H1 (cell line): Measurements from ENCODE around the gene DCBLD1. TPM values are rescaled to one million over a fixed set of nuclear protein-coding genes. Genes with fewer than 3 reads are reported as not detected.

Experiments
- CTCF ChIA-PET: fragments of 300-600 bp; sonication (Branson Sonifier 250); formaldehyde crosslinking; loops from one replicate; lab custom pipeline; 2021; ENCODE audit not compliant: partially characterized antibody; lab: Charles Lee
- POLR2A ChIA-PET: fragments of 300-600 bp; sonication (Branson Sonifier 250); formaldehyde crosslinking; loops from one replicate; lab custom pipeline; 2021; ENCODE audit warnings: inconsistent platforms; ENCODE audit not compliant: partially characterized antibody; lab: Charles Lee
- DNase-seq, 2 experiments: peaks; one replicate each; pipeline versions ENCODE4 v3.0.0 to v3.0.0-alpha.2; 2010 to 2022; ENCODE audit warnings: low spot score in 2 of 2, low read depth in 1 of 2, mixed read lengths in 1 of 2
- FAIRE-seq: peaks from 2 replicates; lab custom pipeline; 2011; peaks lifted over from hg19 to GRCh38; lab: Jason Lieb, UNC
- H2AFZ ChIP-seq: 2 replicates; pipeline ENCODE4 v1.8.1; 2012; ENCODE audit warnings: low read length, inconsistent platforms
- H2AK5ac ChIP-seq: 2 replicates; pipeline ENCODE4 v1.6.1; 2013; ENCODE audit warnings: low read depth, low read length
- H2BK120ac ChIP-seq: replicated peaks from 2 replicates; pipeline ENCODE3; 2013; ENCODE audit warnings: low read depth, low read length, inconsistent platforms
- H2BK12ac ChIP-seq: 2 replicates; pipeline ENCODE4 v1.6.1; 2013; ENCODE audit warnings: low read depth, low read length
- H2BK15ac ChIP-seq: 2 replicates; pipeline ENCODE4 v1.6.1; 2013; ENCODE audit warnings: low read length
- H2BK20ac ChIP-seq: 2 replicates; pipeline ENCODE4 v1.6.1; 2013; ENCODE audit warnings: low read length
- H2BK5ac ChIP-seq: 2 replicates; pipeline ENCODE4 v1.6.1; 2013; ENCODE audit warnings: low read depth, low read length
- H3K14ac ChIP-seq: 2 replicates; pipeline ENCODE4 v1.6.1; 2013; ENCODE audit warnings: inconsistent platforms; ENCODE audit not compliant: insufficient read length
- H3K18ac ChIP-seq: 2 replicates; pipeline ENCODE4 v1.6.1; 2013; ENCODE audit warnings: low read length; ENCODE audit errors: extremely low read depth
- H3K23ac ChIP-seq: 2 replicates; pipeline ENCODE4 v1.6.1; 2013; ENCODE audit warnings: inconsistent platforms; ENCODE audit not compliant: insufficient read length
- H3K23me2 ChIP-seq: 2 replicates; pipeline ENCODE4 v1.6.1; 2013; ENCODE audit warnings: low read depth, low read length
- H3K27ac ChIP-seq: 2 replicates; pipeline ENCODE4 v1.6.1; 2011; ENCODE audit warnings: low read depth, low read length, inconsistent platforms
- H3K27me3 ChIP-seq, 4 experiments: replicated peaks in 1 of 4; 1 replicate in 1 of 4; 2 replicates in 3 of 4; pipeline versions ENCODE4 v1.6.1 to v1.8.1; 2011 to 2013; ENCODE audit warnings: low read length in 3 of 4, mild to moderate bottlenecking in 3 of 4, inconsistent platforms in 2 of 4, mixed read lengths in 2 of 4, moderate library complexity in 1 of 4; ENCODE audit not compliant: control insufficient read depth in 3 of 4, insufficient read depth in 3 of 4; ENCODE audit errors: extremely low read depth in 1 of 4
- H3K36me3 ChIP-seq, 4 experiments: 2 replicates each; pipeline versions ENCODE4 v1.6.1 to v1.8.1; 2011 to 2013; ENCODE audit warnings: mild to moderate bottlenecking in 4 of 4, low read length in 3 of 4, moderate library complexity in 2 of 4, control low read depth in 1 of 4, inconsistent platforms in 1 of 4; ENCODE audit not compliant: insufficient read depth in 4 of 4, control insufficient read depth in 2 of 4
- H3K4ac ChIP-seq: replicated peaks from 2 replicates; pipeline ENCODE3; 2013; ENCODE audit warnings: low read length, low read depth, mixed read lengths, inconsistent platforms; ENCODE audit not compliant: insufficient read length
- H3K4me1 ChIP-seq, 4 experiments: replicated peaks in 1 of 4; 1 replicate in 1 of 4; 2 replicates in 3 of 4; pipeline versions ENCODE4 v1.6.1 to v1.8.1; 2011 to 2013; ENCODE audit warnings: low read length in 3 of 4, inconsistent platforms in 2 of 4, mixed read lengths in 1 of 4; ENCODE audit not compliant: insufficient read depth in 4 of 4, control insufficient read depth in 3 of 4
- H3K4me2 ChIP-seq, 2 experiments: 2 replicates each; pipeline versions ENCODE4 v1.6.1 to v1.8.1; 2011 to 2013; ENCODE audit warnings: low read depth in 2 of 2, low read length in 2 of 2, control low read depth in 1 of 2, inconsistent platforms in 1 of 2, mild to moderate bottlenecking in 1 of 2; ENCODE audit not compliant: insufficient read depth in 1 of 2
- H3K4me3 ChIP-seq, 4 experiments: fragments of 200-600, 300-600 bp in 1 of 4; sonication (generic), shearing (Covaris generic), sonication (Bioruptor Twin) in 1 of 4; 2 replicates each; pipeline versions ENCODE4 v1.5.1 to v1.8.1; 2011 to 2016; ENCODE audit warnings: low read length in 4 of 4, low read depth in 3 of 4, control low read depth in 2 of 4, inconsistent platforms in 2 of 4, mild to moderate bottlenecking in 2 of 4, mixed read lengths in 1 of 4, moderate library complexity in 1 of 4; ENCODE audit not compliant: insufficient read depth in 2 of 4; ENCODE audit errors: extremely low read depth in 1 of 4
- H3K56ac ChIP-seq: replicated peaks from 2 replicates; pipeline ENCODE3; 2013; ENCODE audit warnings: low read depth, mild to moderate bottlenecking, mixed read lengths, low read length, inconsistent platforms; ENCODE audit not compliant: insufficient read length
- H3K79me1 ChIP-seq: 2 replicates; pipeline ENCODE4 v1.6.1; 2013; ENCODE audit warnings: low read depth, low read length, control low read depth
- H3K79me2 ChIP-seq, 2 experiments: 2 replicates each; pipeline versions ENCODE4 v1.6.1 to v1.8.1; 2012 to 2013; ENCODE audit warnings: low read length in 2 of 2, mild to moderate bottlenecking in 2 of 2, inconsistent platforms in 1 of 2; ENCODE audit not compliant: insufficient read depth in 2 of 2, control insufficient read depth in 1 of 2
- H3K9ac ChIP-seq, 4 experiments: replicated peaks in 1 of 4; 1 replicate in 1 of 4; 2 replicates in 3 of 4; pipeline versions ENCODE4 v1.6.1 to v1.8.1; 2011 to 2013; ENCODE audit warnings: low read depth in 3 of 4, low read length in 3 of 4, control low read depth in 2 of 4, mild to moderate bottlenecking in 2 of 4, moderate library complexity in 2 of 4, inconsistent platforms in 1 of 4; ENCODE audit errors: extremely low read depth in 1 of 4
- H3K9me3 ChIP-seq, 2 experiments: 2 replicates each; pipeline versions ENCODE4 v1.6.1 to v1.8.1; 2012 to 2013; ENCODE audit warnings: mild to moderate bottlenecking in 2 of 2, moderate library complexity in 2 of 2, control low read depth in 1 of 2, inconsistent platforms in 1 of 2, low read depth in 1 of 2, low read length in 1 of 2, mixed read lengths in 1 of 2; ENCODE audit not compliant: insufficient read depth in 2 of 2
- H4K20me1 ChIP-seq, 2 experiments: replicated peaks in 1 of 2; 2 replicates each; pipeline versions ENCODE3 to v1.8.1; 2011 to 2013; ENCODE audit warnings: inconsistent platforms in 2 of 2, low read length in 2 of 2, mild to moderate bottlenecking in 1 of 2; ENCODE audit not compliant: insufficient read depth in 2 of 2, control insufficient read depth in 1 of 2
- H4K5ac ChIP-seq: 2 replicates; pipeline ENCODE4 v1.6.1; 2013; ENCODE audit warnings: low read length, low read depth, mixed read lengths, inconsistent platforms; ENCODE audit not compliant: insufficient read length
- H4K8ac ChIP-seq: 2 replicates; pipeline ENCODE4 v1.8.0; 2013; ENCODE audit warnings: mild to moderate bottlenecking, moderate library complexity, low read length, inconsistent platforms; ENCODE audit not compliant: insufficient read depth; ENCODE audit errors: extremely low read depth
- H4K91ac ChIP-seq: replicated peaks from 2 replicates; pipeline ENCODE3; 2013; ENCODE audit warnings: low read length, mixed read lengths, inconsistent platforms; ENCODE audit not compliant: insufficient read length
- BRCA1 ChIP-seq: IDR thresholded peaks from 2 replicates; pipeline ENCODE4 v1.6.1; 2012; ENCODE audit warnings: low read depth, low read length, improper control_type of control experiment
- GTF2F1 ChIP-seq: IDR thresholded peaks from 2 replicates; pipeline ENCODE4 v1.6.1; 2012; ENCODE audit warnings: low read depth, low read length, improper control_type of control experiment, borderline replicate concordance
- RAD21 ChIP-seq, 2 experiments: IDR thresholded peaks in 1 of 2; conservative IDR thresholded peaks in 1 of 2; 2 replicates each; pipeline ENCODE4 v1.6.1; 2011; ENCODE audit warnings: low read depth in 2 of 2, low read length in 2 of 2, improper control_type of control experiment in 1 of 2, inconsistent platforms in 1 of 2, mild to moderate bottlenecking in 1 of 2, moderate library complexity in 1 of 2
- TAF7 ChIP-seq: optimal IDR thresholded peaks from 2 replicates; pipeline ENCODE3; 2011; ENCODE audit warnings: low read depth, mild to moderate bottlenecking, inconsistent platforms, low read length, moderate library complexity, borderline replicate concordance
- WGBS, 2 experiments: shearing (Covaris generic) in 1 of 2; methylation state at CpG; one replicate each; pipeline versions ENCODE4 v1.1.6 to v1.1.7; 2013 to 2015; ENCODE audit warnings: low lambda C conversion rate in 2 of 2, mixed read lengths in 2 of 2, inconsistent platforms in 1 of 2, low coverage in 1 of 2, missing lambda C conversion rate in 1 of 2; ENCODE audit not compliant: insufficient replicate concordance in 2 of 2, insufficient coverage in 1 of 2, insufficient read length in 1 of 2; ENCODE audit errors: extremely low coverage in 1 of 2, missing lambda C conversion rate in 1 of 2; 5-methylcytosine and 5-hydroxymethylcytosine counted together
- polyA plus RNA-seq, 7 experiments: library from polyadenylated mRNA; depleted of rRNA in 3 of 7; stranded (reverse) in 5 of 7; unstranded in 2 of 7; fragments of >200 nt in 5 of 7; fragments of 200-250 nt in 2 of 7; gene quantifications; 1 replicate in 5 of 7; 2 replicates in 1 of 7; 4 replicates in 1 of 7; pipeline versions ENCODE4 v1.2.1 to v1.2.3, GENCODE V29; 2011 to 2013; ENCODE audit warnings: missing spikeins in 2 of 7, mixed read lengths in 2 of 7
- total RNA-seq: library from RNA; stranded (reverse); fragmentation: NEBNext Ultra II Directional; extraction: Animal tissue kit (Norgen Biotek cat#: 25700); gene quantifications from 2 replicates; pipeline ENCODE4 v1.2.1, GENCODE V29; 2021
- TF ChIP-seq, protein P1 (sequence below): IDR thresholded peaks from 2 replicates; pipeline ENCODE4 v1.6.1; 2011; ENCODE audit warnings: low read depth, mild to moderate bottlenecking, low read length; ENCODE audit not compliant: insufficient read depth
- TF ChIP-seq, protein P2 (sequence below), 3 experiments: IDR thresholded peaks; 1 replicate in 2 of 3; 2 replicates in 1 of 3; pipeline versions ENCODE4 v1.5.1 to v1.6.1; 2011; ENCODE audit warnings: low read length in 3 of 3, mild to moderate bottlenecking in 3 of 3, inconsistent platforms in 2 of 3, low read depth in 1 of 3, moderate library complexity in 1 of 3; ENCODE audit not compliant: insufficient read depth in 1 of 3; ENCODE audit errors: control extremely low read depth in 1 of 3

Gene DCBLD1
- total and polyA plus RNA-seq, 2 of the 8 experiments (the other 6 are each of a cell fraction or from before 2014, with no cell fraction given) = 3.9 to 11.2 TPM

GRCh38 chr6:117451671-117452070 is 30.8 kb upstream of the DCBLD1 start:
- Histone ChIP-seq H2BK12ac (no peak overlapping the region), H3K18ac (no peak overlapping the region), H4K91ac (no peak overlapping the region), H3K56ac (no peak overlapping the region), H3K23ac (no peak overlapping the region), H3K79me2 (no peaks in the 10 kb centered on the region), H2BK15ac (no peak overlapping the region), H4K20me1 (no peaks in the 10 kb centered on the region), H3K4me2 (no peak overlapping the region), H3K4me3 (no peak overlapping the region), H3K14ac (no peak overlapping the region), H2AK5ac (no peak overlapping the region), H2BK5ac (no peak overlapping the region), H4K8ac (no peak overlapping the region), H2AFZ (peak overlapping the region; percentile 36; the same call in 1 of the 2 replicates), H3K36me3 (no peaks in the 10 kb centered on the region), H2BK20ac (no peak overlapping the region), H3K9ac (no peak overlapping the region), H3K27me3 (no peaks in the 10 kb centered on the region), H3K4me1 (peaks cover 0 to 7% (median 3%) of the 10 kb centered on the region in 4 experiments; a peak in 4 of 7 replicates), H3K23me2 (no peaks in the 10 kb centered on the region), H3K9me3 (no peaks in the 10 kb centered on the region), H3K79me1 (no peaks in the 10 kb centered on the region), H3K4ac (no peak overlapping the region), H3K27ac (no peak overlapping the region), H4K5ac (no peak overlapping the region), H2BK120ac (no peak overlapping the region)
- FAIRE-seq (no peak), DNase-seq (no peak)
- WGBS, 2 experiments = 67% methylated on average over 5 of the region's 5 CpGs; no CpG with 5 or more reads in 1 of the 2 experiments
- CTCF ChIA-PET = interaction anchor here (1.1 to 6.2 kb wide), 8 partner anchors 8 to 231 kb away, joined by 3 to 54 read pairs (median 10); partner anchors contain the start of gene DCBLD1
- POLR2A ChIA-PET = no interaction called here
- TF ChIP-seq, protein P1, sequence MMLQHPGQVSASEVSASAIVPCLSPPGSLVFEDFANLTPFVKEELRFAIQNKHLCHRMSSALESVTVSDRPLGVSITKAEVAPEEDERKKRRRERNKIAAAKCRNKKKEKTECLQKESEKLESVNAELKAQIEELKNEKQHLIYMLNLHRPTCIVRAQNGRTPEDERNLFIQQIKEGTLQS = no peak
- TF ChIP-seq TAF7 (no peak), BRCA1 (no peak), RAD21 (IDR thresholded peaks at IDR 0.05 in 1 of 2, conservative IDR thresholded peaks at IDR 0.05 in 1 of 2; ENCODE audit: low read depth in 2 of 2, low read length in 2 of 2) (no peak), GTF2F1 (no peak)
- TF ChIP-seq, protein P2, sequence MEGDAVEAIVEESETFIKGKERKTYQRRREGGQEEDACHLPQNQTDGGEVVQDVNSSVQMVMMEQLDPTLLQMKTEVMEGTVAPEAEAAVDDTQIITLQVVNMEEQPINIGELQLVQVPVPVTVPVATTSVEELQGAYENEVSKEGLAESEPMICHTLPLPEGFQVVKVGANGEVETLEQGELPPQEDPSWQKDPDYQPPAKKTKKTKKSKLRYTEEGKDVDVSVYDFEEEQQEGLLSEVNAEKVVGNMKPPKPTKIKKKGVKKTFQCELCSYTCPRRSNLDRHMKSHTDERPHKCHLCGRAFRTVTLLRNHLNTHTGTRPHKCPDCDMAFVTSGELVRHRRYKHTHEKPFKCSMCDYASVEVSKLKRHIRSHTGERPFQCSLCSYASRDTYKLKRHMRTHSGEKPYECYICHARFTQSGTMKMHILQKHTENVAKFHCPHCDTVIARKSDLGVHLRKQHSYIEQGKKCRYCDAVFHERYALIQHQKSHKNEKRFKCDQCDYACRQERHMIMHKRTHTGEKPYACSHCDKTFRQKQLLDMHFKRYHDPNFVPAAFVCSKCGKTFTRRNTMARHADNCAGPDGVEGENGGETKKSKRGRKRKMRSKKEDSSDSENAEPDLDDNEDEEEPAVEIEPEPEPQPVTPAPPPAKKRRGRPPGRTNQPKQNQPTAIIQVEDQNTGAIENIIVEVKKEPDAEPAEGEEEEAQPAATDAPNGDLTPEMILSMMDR (IDR thresholded peaks at IDR 0.05; ENCODE audit: control extremely low read depth in 1 of 3, insufficient read depth in 1 of 3, low read depth in 1 of 3, low read length in 3 of 3) = no peak
